ENCODE data around the gene FBH1. TPM values are rescaled to one million over a fixed set of nuclear protein-coding genes. Genes with fewer than 3 reads are reported as not detected.

Gene FBH1
- total RNA-seq, 2 donors from 2014 or later, result 30.9 to 63.6 TPM

GRCh38 chr10:5941579-5941978, 51.5 kb downstream of the FBH1 start:
- Histone ChIP-seq H3K36me3 (replicated peaks in 1 of 2; ENCODE audit: insufficient read depth in 1 of 2, low read depth in 2 of 2) (peaks cover 0 to 8% of the 10 kb centered on the region in 2 donors), H3K27me3 (no peaks in the 10 kb centered on the region), H3K27ac (peak overlapping the region in 3 of 4 donors; percentile 8 to 99 (median 93)), H3K4me3 (no peak overlapping the region), H3K4me1 (peaks cover 23% of the 10 kb centered on the region), H3K9me3 (no peaks in the 10 kb centered on the region)
- intact Hi-C loops (cut with DNase I), result no loop called here
- DNase-seq (no peak), ATAC-seq (no peak)
- no peak for TF ChIP-seq POLR2A (IDR thresholded peaks at IDR 0.05)
- TF ChIP-seq CTCF (IDR thresholded peaks at IDR 0.05), result no peak
- 80 to 86% methylated on average over 4 to 7 of the region's 7 CpGs for WGBS, 2 donors

- TF ChIP-seq POLR2A (IDR thresholded peaks at IDR 0.05) (no peak), CTCF (IDR thresholded peaks at IDR 0.05) (no peak)
- peaks cover 23% of the 10 kb centered on the region for H3K4me1 ChIP-seq
- ATAC-seq (no peak), DNase-seq (no peak)
- no peak overlapping the region for H3K4me3 ChIP-seq
- intact Hi-C loops (cut with DNase I), result no loop called here
- H3K27me3 ChIP-seq, result no peaks in the 10 kb centered on the region
- H3K27ac ChIP-seq, result peak overlapping the region in 3 of 4 donors; percentile 8 to 99 (median 93)
- 94 to 97% methylated on average over 10 to 13 of the region's 13 CpGs for WGBS, 2 donors
- no peaks in the 10 kb centered on the region for H3K9me3 ChIP-seq
- H3K36me3 ChIP-seq (replicated peaks in 1 of 2; ENCODE audit: insufficient read depth in 1 of 2, low read depth in 2 of 2), result peaks cover 0 to 6% of the 10 kb centered on the region in 2 donors
Observed at GRCh38 chr10:5942001-5942400, 52.0 kb downstream of the FBH1 start.

GRCh38 chr10:5942474-5942873, 52.4 kb downstream of the FBH1 start:
- 76 to 84% methylated on average over 16 of the region's 16 CpGs for WGBS, 2 donors

GRCh38 chr10:5943536-5943935, 53.5 kb downstream of the FBH1 start:
- Histone ChIP-seq H3K4me3 (no peak overlapping the region), H3K36me3 (replicated peaks in 1 of 2; ENCODE audit: insufficient read depth in 1 of 2, low read depth in 2 of 2) (no peaks in the 10 kb centered on the region), H3K27ac (peak overlapping the region; percentile 93 to 99 (median 94)), H3K4me1 (peaks cover 23% of the 10 kb centered on the region), H3K27me3 (no peaks in the 10 kb centered on the region), H3K9me3 (no peaks in the 10 kb centered on the region)
- TF ChIP-seq CTCF (IDR thresholded peaks at IDR 0.05), result peak in 1 of 7 experiments; percentile 7
- peak in 1 of 3 donors; percentile 38 for TF ChIP-seq POLR2A (IDR thresholded peaks at IDR 0.05)
- DNase-seq (peak; percentile 50 to 64 (median 54)), ATAC-seq (peak; percentile 20)
- intact Hi-C loops (cut with DNase I), result no loop called here
- 35 to 44% methylated on average over 6 to 15 of the region's 15 CpGs for WGBS, 2 donors

More at GRCh38 chr10:5942474-5942873, 52.4 kb downstream of the FBH1 start:
- Histone ChIP-seq H3K27me3 (no peaks in the 10 kb centered on the region), H3K27ac (peak overlapping the region in 3 of 4 donors; percentile 8 to 99 (median 93)), H3K4me1 (peaks cover 23% of the 10 kb centered on the region), H3K9me3 (no peaks in the 10 kb centered on the region), H3K4me3 (no peak overlapping the region), H3K36me3 (replicated peaks in 1 of 2; ENCODE audit: insufficient read depth in 1 of 2, low read depth in 2 of 2) (peaks cover 0 to 3% of the 10 kb centered on the region in 2 donors)
- no peak for TF ChIP-seq POLR2A (IDR thresholded peaks at IDR 0.05)
- no peak for ATAC-seq
- intact Hi-C loops (cut with DNase I), result no loop called here
- DNase-seq, result peak in 3 of 4 donors; percentile 29 to 66 (median 35)

- intact Hi-C loops (cut with DNase I), result no loop called here
- Histone ChIP-seq H3K4me1 (peaks cover 30% of the 10 kb centered on the region), H3K27me3 (no peaks in the 10 kb centered on the region), H3K9me3 (no peaks in the 10 kb centered on the region), H3K36me3 (replicated peaks in 1 of 2; ENCODE audit: insufficient read depth in 1 of 2, low read depth in 2 of 2) (no peaks in the 10 kb centered on the region), H3K4me3 (no peak overlapping the region), H3K27ac (peak overlapping the region; percentile 93 to 99 (median 94))
- DNase-seq (peak; percentile 91 to 97 (median 96)), ATAC-seq (peak; percentile 95)
- 18 to 21% methylated on average over 7 of the region's 7 CpGs for WGBS, 2 donors
- TF ChIP-seq POLR2A (IDR thresholded peaks at IDR 0.05) (peak; percentile 32 to 79 (median 76)), CTCF (IDR thresholded peaks at IDR 0.05) (peak in 1 of 7 experiments; percentile 18)
Observed at GRCh38 chr10:5944389-5945189, 54.5 kb downstream of the FBH1 start.

Data from body of pancreas (tissue), 4 donors.